Measurements from ENCODE around the gene SH3PXD2A. TPM values are rescaled to one million over a fixed set of nuclear protein-coding genes. Genes with fewer than 3 reads are reported as not detected.

SH3PXD2A gene
- total RNA-seq, 1 donor, result 3.1 TPM

- Histone ChIP-seq H3K4me1 (ENCODE audit: insufficient read depth, low read length) (peaks cover 15% of the 10 kb centered on the region), H3K27me3 (ENCODE audit: insufficient read depth, low read length) (no peaks in the 10 kb centered on the region), H3K4me3 (ENCODE audit: low read length) (no peak overlapping the region), H3K9me3 (ENCODE audit: low read depth, low read length) (no peaks in the 10 kb centered on the region)
Observed at GRCh38 chr10:103885617-103886016, 30.2 kb upstream of the SH3PXD2A start.

- peaks cover 7% of the 10 kb centered on the region for H3K4me1 ChIP-seq (ENCODE audit: insufficient read depth, low read length)
- no peaks in the 10 kb centered on the region for H3K27me3 ChIP-seq (ENCODE audit: insufficient read depth, low read length)
- H3K4me3 ChIP-seq (ENCODE audit: low read length), result no peak overlapping the region
- H3K9me3 ChIP-seq (ENCODE audit: low read depth, low read length), result no peaks in the 10 kb centered on the region
Observed at GRCh38 chr10:103884681-103885139, 29.3 kb upstream of the SH3PXD2A start.

GRCh38 chr10:103882285-103883007 lies 27.1 kb upstream of the SH3PXD2A start:
- H3K4me3 ChIP-seq (ENCODE audit: low read length), result no peak overlapping the region
- no peaks in the 10 kb centered on the region for H3K4me1 ChIP-seq (ENCODE audit: insufficient read depth, low read length)
- H3K9me3 ChIP-seq (ENCODE audit: low read depth, low read length), result no peaks in the 10 kb centered on the region
- H3K27me3 ChIP-seq (ENCODE audit: insufficient read depth, low read length), result no peaks in the 10 kb centered on the region

- H3K9me3 ChIP-seq (ENCODE audit: low read depth, low read length), result no peaks in the 10 kb centered on the region
- H3K4me3 ChIP-seq (ENCODE audit: low read length), result no peak overlapping the region
- no peaks in the 10 kb centered on the region for H3K4me1 ChIP-seq (ENCODE audit: insufficient read depth, low read length)
- no peaks in the 10 kb centered on the region for H3K27me3 ChIP-seq (ENCODE audit: insufficient read depth, low read length)
Observed at GRCh38 chr10:103881416-103882284, 26.3 kb upstream of the SH3PXD2A start.

- no peak overlapping the region for H3K4me3 ChIP-seq (ENCODE audit: low read length)
- H3K4me1 ChIP-seq (ENCODE audit: insufficient read depth, low read length), result no peaks in the 10 kb centered on the region
- no peaks in the 10 kb centered on the region for H3K27me3 ChIP-seq (ENCODE audit: insufficient read depth, low read length)
- no peaks in the 10 kb centered on the region for H3K9me3 ChIP-seq (ENCODE audit: low read depth, low read length)
Observed at GRCh38 chr10:103879831-103880230, 24.5 kb upstream of the SH3PXD2A start.

GRCh38 chr10:103879409-103879808 lies 24.0 kb upstream of the SH3PXD2A start:
- no peaks in the 10 kb centered on the region for H3K27me3 ChIP-seq (ENCODE audit: insufficient read depth, low read length)
- no peaks in the 10 kb centered on the region for H3K9me3 ChIP-seq (ENCODE audit: low read depth, low read length)
- no peak overlapping the region for H3K4me3 ChIP-seq (ENCODE audit: low read length)
- H3K4me1 ChIP-seq (ENCODE audit: insufficient read depth, low read length), result no peaks in the 10 kb centered on the region

- H3K27me3 ChIP-seq (ENCODE audit: insufficient read depth, low read length), result no peaks in the 10 kb centered on the region
- H3K9me3 ChIP-seq (ENCODE audit: low read depth, low read length), result no peaks in the 10 kb centered on the region
- H3K4me1 ChIP-seq (ENCODE audit: insufficient read depth, low read length), result no peaks in the 10 kb centered on the region
- no peak overlapping the region for H3K4me3 ChIP-seq (ENCODE audit: low read length)
Observed at GRCh38 chr10:103877861-103878260, 22.5 kb upstream of the SH3PXD2A start.

GRCh38 chr10:103876155-103876554 lies 20.8 kb upstream of the SH3PXD2A start:
- Histone ChIP-seq H3K9me3 (ENCODE audit: low read depth, low read length) (no peaks in the 10 kb centered on the region), H3K4me1 (ENCODE audit: insufficient read depth, low read length) (no peaks in the 10 kb centered on the region), H3K4me3 (ENCODE audit: low read length) (no peak overlapping the region), H3K27me3 (ENCODE audit: insufficient read depth, low read length) (no peaks in the 10 kb centered on the region)

- no peaks in the 10 kb centered on the region for H3K27me3 ChIP-seq (ENCODE audit: insufficient read depth, low read length)
Observed at GRCh38 chr10:103874730-103875129, 19.4 kb upstream of the SH3PXD2A start.

GRCh38 chr10:103872137-103872931 lies 17.0 kb upstream of the SH3PXD2A start:
- H3K27me3 ChIP-seq (ENCODE audit: insufficient read depth, low read length), result no peaks in the 10 kb centered on the region
- H3K4me3 ChIP-seq (ENCODE audit: low read length), result no peak overlapping the region
- no peaks in the 10 kb centered on the region for H3K4me1 ChIP-seq (ENCODE audit: insufficient read depth, low read length)
- H3K9me3 ChIP-seq (ENCODE audit: low read depth, low read length), result no peaks in the 10 kb centered on the region

More at GRCh38 chr10:103874730-103875129, 19.4 kb upstream of the SH3PXD2A start:
- Histone ChIP-seq H3K9me3 (ENCODE audit: low read depth, low read length) (no peaks in the 10 kb centered on the region), H3K4me3 (ENCODE audit: low read length) (no peak overlapping the region), H3K4me1 (ENCODE audit: insufficient read depth, low read length) (no peaks in the 10 kb centered on the region)

- Histone ChIP-seq H3K9me3 (ENCODE audit: low read depth, low read length) (no peaks in the 10 kb centered on the region), H3K27me3 (ENCODE audit: insufficient read depth, low read length) (no peaks in the 10 kb centered on the region), H3K4me1 (ENCODE audit: insufficient read depth, low read length) (no peaks in the 10 kb centered on the region), H3K4me3 (ENCODE audit: low read length) (no peak overlapping the region)
Observed at GRCh38 chr10:103871006-103871405, 15.6 kb upstream of the SH3PXD2A start.

- Histone ChIP-seq H3K9me3 (ENCODE audit: low read depth, low read length) (no peaks in the 10 kb centered on the region), H3K27me3 (ENCODE audit: insufficient read depth, low read length) (no peaks in the 10 kb centered on the region), H3K4me1 (ENCODE audit: insufficient read depth, low read length) (no peaks in the 10 kb centered on the region), H3K4me3 (ENCODE audit: low read length) (no peak overlapping the region)
Observed at GRCh38 chr10:103870516-103870915, 15.1 kb upstream of the SH3PXD2A start.

- no peaks in the 10 kb centered on the region for H3K4me1 ChIP-seq (ENCODE audit: insufficient read depth, low read length)
- H3K9me3 ChIP-seq (ENCODE audit: low read depth, low read length), result peaks cover 7% of the 10 kb centered on the region
- H3K27me3 ChIP-seq (ENCODE audit: insufficient read depth, low read length), result no peaks in the 10 kb centered on the region
- H3K4me3 ChIP-seq (ENCODE audit: low read length), result no peak overlapping the region
Observed at GRCh38 chr10:103869336-103869735, 14.0 kb upstream of the SH3PXD2A start.

GRCh38 chr10:103868200-103868599 lies 12.8 kb upstream of the SH3PXD2A start:
- H3K9me3 ChIP-seq (ENCODE audit: low read depth, low read length), result peaks cover 7% of the 10 kb centered on the region
- no peaks in the 10 kb centered on the region for H3K4me1 ChIP-seq (ENCODE audit: insufficient read depth, low read length)
- H3K4me3 ChIP-seq (ENCODE audit: low read length), result no peak overlapping the region
- H3K27me3 ChIP-seq (ENCODE audit: insufficient read depth, low read length), result no peaks in the 10 kb centered on the region

GRCh38 chr10:103861505-103861904 lies 6.1 kb upstream of the SH3PXD2A start:
- H3K9me3 ChIP-seq (ENCODE audit: low read depth, low read length), result peaks cover 7% of the 10 kb centered on the region
- no peak overlapping the region for H3K4me3 ChIP-seq (ENCODE audit: low read length)
- peaks cover 6% of the 10 kb centered on the region for H3K27me3 ChIP-seq (ENCODE audit: insufficient read depth, low read length)
- no peaks in the 10 kb centered on the region for H3K4me1 ChIP-seq (ENCODE audit: insufficient read depth, low read length)

Data from mononuclear cell (primary cell).